Stimulated activated CD8-positive, alpha-beta memory T cell treated with anti-CD3 and anti-CD28 coated beads, Interleukin-15, amount 100 ng/mL, for 24 hours (primary cell): ENCODE measurements around the gene RAB31.
"Not testable (repeated sequence)": the region's sequence is repeated elsewhere in the genome, so short reads cannot be mapped to it uniquely, and the experiment has no call there.

Experiments used
- DNase-seq: peaks from one replicate; pipeline ENCODE4 v3.0.0-alpha.2; 2020; ENCODE audit warnings: low read depth

RAB31 gene

GRCh38 chr18:9890196-9890595 lies 182.1 kb downstream of the RAB31 start:
- DNase-seq: no peak

- DNase-seq: no peak
Observed at GRCh38 chr18:9890957-9891356, 182.9 kb downstream of the RAB31 start.

- not testable (repeated sequence) for DNase-seq
Observed at GRCh38 chr18:9891515-9891914, 183.4 kb downstream of the RAB31 start.

- no peak for DNase-seq
Observed at GRCh38 chr18:9894454-9895068, 186.5 kb downstream of the RAB31 start.

- DNase-seq: no peak
Observed at GRCh38 chr18:9897129-9897528, 189.0 kb downstream of the RAB31 start.

GRCh38 chr18:9897787-9898291 lies 189.7 kb downstream of the RAB31 start:
- DNase-seq: not testable (repeated sequence)

- DNase-seq: no peak
Observed at GRCh38 chr18:9898792-9899549, 190.9 kb downstream of the RAB31 start.

GRCh38 chr18:9899550-9899930 lies 191.4 kb downstream of the RAB31 start:
- DNase-seq: not testable (repeated sequence)

GRCh38 chr18:9900699-9901098 lies 192.6 kb downstream of the RAB31 start:
- no peak for DNase-seq

- no peak for DNase-seq
Observed at GRCh38 chr18:9901377-9901776, 193.3 kb downstream of the RAB31 start.

GRCh38 chr18:9902264-9902663 lies 194.2 kb downstream of the RAB31 start:
- not testable (repeated sequence) for DNase-seq

- no peak for DNase-seq
Observed at GRCh38 chr18:9902832-9903231, 194.7 kb downstream of the RAB31 start.

- DNase-seq: no peak
Observed at GRCh38 chr18:9905401-9905922, 197.4 kb downstream of the RAB31 start.

GRCh38 chr18:9906481-9906880 lies 198.4 kb downstream of the RAB31 start:
- DNase-seq: no peak

GRCh38 chr18:9907867-9908266 lies 199.8 kb downstream of the RAB31 start:
- DNase-seq: no peak

- DNase-seq: no peak
Observed at GRCh38 chr18:9910071-9910470, 202.0 kb downstream of the RAB31 start.

- DNase-seq: no peak
Observed at GRCh38 chr18:9910661-9911060, 202.6 kb downstream of the RAB31 start.

GRCh38 chr18:9911226-9911625 lies 203.1 kb downstream of the RAB31 start:
- DNase-seq: no peak
